B cell (primary cell): ENCODE results near the gene MYBPHL. TPM values are rescaled to one million over a fixed set of nuclear protein-coding genes. Genes with fewer than 3 reads are reported as not detected.

Experiments used
- ATAC-seq: fragments of 200-7000 bp; cut with Tn5 transposase; one replicate; pipeline ENCODE4 v1.10.0; 2021; ENCODE audit warnings: low read depth, mild to moderate bottlenecking, moderate number of reproducible peaks, moderate library complexity
- CTCF ChIA-PET: fragments of 350-600 bp; sonication (Branson Sonifier 250); formaldehyde crosslinking; loops from one replicate; lab custom pipeline; 2021; ENCODE audit warnings: antibody characterized with exemption, inconsistent platforms; lab: Charles Lee
- POLR2A ChIA-PET: fragments of 350-600 bp; sonication (Branson Sonifier 250); formaldehyde crosslinking; loops from one replicate; lab custom pipeline; 2021; ENCODE audit warnings: antibody characterized with exemption; lab: Charles Lee
- DNase-seq: peaks from one replicate; pipeline ENCODE4 v3.0.0; 2013
- H2AFZ ChIP-seq: 2 replicates; pipeline ENCODE4 v1.6.1; 2012; ENCODE audit warnings: mild to moderate bottlenecking, low read depth, low read length; ENCODE audit not compliant: insufficient read depth, poor library complexity, severe bottlenecking
- H3K27ac ChIP-seq, 2 donors: 1 replicate in 1 of 2; 2 replicates in 1 of 2; pipeline ENCODE4 v1.5.1; 2012 to 2013; ENCODE audit warnings: low read length in 2 of 2, mild to moderate bottlenecking in 2 of 2, moderate library complexity in 1 of 2
- H3K27me3 ChIP-seq, 4 experiments: fragments of 200-600 bp in 1 of 4; sonication (generic) in 1 of 4; replicated peaks in 1 of 4; 1 replicate in 2 of 4; 2 replicates in 2 of 4; pipeline versions ENCODE4 v1.6.1 to v1.7.0; 2013 to 2016; ENCODE audit warnings: low read length in 3 of 4, mild to moderate bottlenecking in 2 of 4, mixed read lengths in 1 of 4, moderate library complexity in 1 of 4; ENCODE audit not compliant: insufficient read depth in 4 of 4, control insufficient read depth in 3 of 4; ENCODE audit errors: control extremely low read depth in 1 of 4
- H3K36me3 ChIP-seq, 2 experiments: replicated peaks in 1 of 2; 1 replicate in 1 of 2; 2 replicates in 1 of 2; pipeline versions ENCODE4 v1.6.1 to v1.7.1; 2013; ENCODE audit warnings: low read length in 1 of 2; ENCODE audit not compliant: insufficient read depth in 2 of 2, control insufficient read depth in 1 of 2; ENCODE audit errors: control extremely low read depth in 1 of 2, extremely low read depth in 1 of 2
- H3K4me1 ChIP-seq, 2 donors: fragments of 200-600 bp in 1 of 2; sonication (generic) in 1 of 2; 1 replicate in 1 of 2; 2 replicates in 1 of 2; pipeline versions ENCODE4 v1.5.1 to v1.6.1; 2013 to 2017; ENCODE audit warnings: low read length in 2 of 2; ENCODE audit not compliant: control insufficient read depth in 2 of 2, insufficient read depth in 2 of 2
- H3K4me2 ChIP-seq: replicated peaks from 2 replicates; pipeline ENCODE3; 2012; ENCODE audit warnings: mild to moderate bottlenecking, low read depth, low read length; ENCODE audit not compliant: poor library complexity, severe bottlenecking
- H3K4me3 ChIP-seq, 5 experiments: fragments of 200-600 bp in 1 of 5; sonication (generic) in 1 of 5; 1 replicate in 3 of 5; 2 replicates in 2 of 5; pipeline versions ENCODE4 v1.5.1 to v1.7.0; 2011 to 2016; ENCODE audit warnings: low read length in 4 of 5, mild to moderate bottlenecking in 4 of 5, low read depth in 2 of 5, control low read depth in 1 of 5, moderate library complexity in 1 of 5; ENCODE audit not compliant: insufficient read depth in 1 of 5; ENCODE audit errors: control extremely low read depth in 1 of 5, extremely low read depth in 1 of 5
- H3K79me2 ChIP-seq: fragments of 200-600 bp; sonication (generic); one replicate; pipeline ENCODE4 v1.6.0; 2016; ENCODE audit warnings: low read length; ENCODE audit not compliant: control insufficient read depth, insufficient read depth
- H3K9ac ChIP-seq: fragments of 200-600 bp; sonication (generic); 2 replicates; pipeline ENCODE4 v1.6.1; 2017; ENCODE audit warnings: mild to moderate bottlenecking, low read length, moderate library complexity
- H3K9me3 ChIP-seq, 3 donors: one replicate each; pipeline versions ENCODE4 v1.6.1 to v1.7.1; 2013; ENCODE audit warnings: low read length in 2 of 3; ENCODE audit not compliant: control insufficient read depth in 2 of 3, insufficient read depth in 1 of 3; ENCODE audit errors: control extremely low read depth in 1 of 3
- H4K20me1 ChIP-seq: 2 replicates; pipeline ENCODE4 v1.6.0; 2012; ENCODE audit warnings: mild to moderate bottlenecking, low read length; ENCODE audit not compliant: insufficient read depth, control insufficient read depth, poor library complexity, severe bottlenecking
- H3K27ac Mint-ChIP-seq: one replicate; pipeline ENCODE4 v1.8.0; 2021; ENCODE audit warnings: mixed read lengths
- H3K27me3 Mint-ChIP-seq: one replicate; pipeline ENCODE4 v1.8.0; 2021; ENCODE audit warnings: mixed read lengths
- H3K4me1 Mint-ChIP-seq: one replicate; pipeline ENCODE4 v1.8.0; 2021; ENCODE audit warnings: mixed read lengths
- H3K4me3 Mint-ChIP-seq: one replicate; pipeline ENCODE4 v1.8.0; 2021; ENCODE audit warnings: mixed read lengths
- H3K9me3 Mint-ChIP-seq: one replicate; pipeline ENCODE4 v1.8.0; 2022; ENCODE audit warnings: mixed read lengths; ENCODE audit not compliant: insufficient read depth
- EZH2 ChIP-seq: IDR thresholded peaks from 2 replicates; pipeline ENCODE4 v1.6.1; 2012; ENCODE audit warnings: borderline replicate concordance, low read depth, mild to moderate bottlenecking, moderate library complexity, low read length; ENCODE audit not compliant: insufficient read depth, poor library complexity, severe bottlenecking
- WGBS: methylation state at CpG from one replicate; pipeline ENCODE4 v1.1.5; 2013; ENCODE audit warnings: missing lambda C conversion rate; ENCODE audit not compliant: insufficient coverage; 5-methylcytosine and 5-hydroxymethylcytosine counted together
- intact Hi-C: fragments of 100-400 bp; cut with micrococcal nuclease; formaldehyde crosslinking; loops from one replicate; pipeline ENCODE4 v1.10.0; 2022
- polyA plus RNA-seq: library from polyadenylated mRNA; depleted of rRNA; stranded (reverse); fragments of >200 nt; gene quantifications from 2 replicates; pipeline ENCODE4 v1.2.3, GENCODE V29; 2012
- total RNA-seq, 2 donors: library from RNA; stranded (reverse); fragments of 120-200 nt in 1 of 2; gene quantifications; 1 replicate in 1 of 2; 2 replicates in 1 of 2; pipeline versions ENCODE4 v1.2.3 to v1.2.4, GENCODE V29; 2013 to 2022
- TF ChIP-seq, protein P1 (sequence below): fragments of 200-600 bp; IDR thresholded peaks from one replicate; pipeline ENCODE4 v1.8.0; 2022; ENCODE audit warnings: antibody characterized with exemption, mild to moderate bottlenecking

The MYBPHL gene
- total and polyA plus RNA-seq, 2 donors (not counting 1 experiment from before 2014, with no cell fraction given) = not detected

DNA sequence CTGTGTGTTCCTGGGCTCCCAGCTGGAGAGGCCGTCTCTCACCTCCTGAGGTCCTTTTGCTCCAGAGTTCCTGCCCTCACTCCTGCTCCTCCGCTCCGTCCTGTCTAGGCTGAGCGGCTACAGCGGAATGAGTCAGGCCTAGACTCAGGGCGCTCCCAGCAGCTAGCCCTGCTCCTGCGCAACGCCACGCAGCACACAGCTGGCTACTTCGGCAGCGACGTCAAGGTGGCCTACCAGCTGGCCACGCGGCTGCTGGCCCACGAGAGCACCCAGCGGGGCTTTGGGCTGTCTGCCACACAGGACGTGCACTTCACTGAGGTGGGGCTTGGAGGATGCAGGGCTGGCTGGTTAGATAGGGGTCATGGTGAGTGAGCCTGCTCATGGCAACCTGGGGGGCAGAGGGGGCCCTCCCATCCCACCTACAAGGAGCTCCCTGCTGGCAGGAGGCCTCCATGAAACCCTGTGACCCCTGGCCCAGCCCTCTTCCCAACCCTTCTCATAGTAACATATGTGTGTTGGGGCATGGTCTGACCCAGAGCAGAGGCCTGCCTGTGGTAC lies 39.0 kb downstream of the MYBPHL start:
- Histone ChIP-seq H2AFZ (no peak overlapping the region), H3K4me3 (no peak overlapping the region), H3K9me3 (no peaks in the 10 kb centered on the region), H3K27ac (no peak overlapping the region), H3K36me3 (no peaks in the 10 kb centered on the region), H4K20me1 (no peaks in the 10 kb centered on the region), H3K4me1 (peaks cover 0 to 3% of the 10 kb centered on the region in 2 donors), H3K9ac (no peak overlapping the region), H3K27me3 (peaks cover 0 to 1% (median 0%) of the 10 kb centered on the region in 4 experiments), H3K79me2 (no peaks in the 10 kb centered on the region), H3K4me2 (no peak overlapping the region)
- ATAC-seq = no peak
- Mint-ChIP-seq H3K27ac (no peak overlapping the region), H3K4me3 (no peak overlapping the region), H3K27me3 (peaks cover 4% of the 10 kb centered on the region), H3K4me1 (peaks cover 4% of the 10 kb centered on the region), H3K9me3 (no peaks in the 10 kb centered on the region)
- ChIA-PET POLR2A (no interaction called here), CTCF (interaction anchor here (1.2 to 2.6 kb wide), 3 partner anchors 9 to 262 kb away, joined by 3 to 9 read pairs (median 3); partner anchors contain the start of gene SORT1)
- intact Hi-C loops = no loop called here
- TF ChIP-seq, protein P1, sequence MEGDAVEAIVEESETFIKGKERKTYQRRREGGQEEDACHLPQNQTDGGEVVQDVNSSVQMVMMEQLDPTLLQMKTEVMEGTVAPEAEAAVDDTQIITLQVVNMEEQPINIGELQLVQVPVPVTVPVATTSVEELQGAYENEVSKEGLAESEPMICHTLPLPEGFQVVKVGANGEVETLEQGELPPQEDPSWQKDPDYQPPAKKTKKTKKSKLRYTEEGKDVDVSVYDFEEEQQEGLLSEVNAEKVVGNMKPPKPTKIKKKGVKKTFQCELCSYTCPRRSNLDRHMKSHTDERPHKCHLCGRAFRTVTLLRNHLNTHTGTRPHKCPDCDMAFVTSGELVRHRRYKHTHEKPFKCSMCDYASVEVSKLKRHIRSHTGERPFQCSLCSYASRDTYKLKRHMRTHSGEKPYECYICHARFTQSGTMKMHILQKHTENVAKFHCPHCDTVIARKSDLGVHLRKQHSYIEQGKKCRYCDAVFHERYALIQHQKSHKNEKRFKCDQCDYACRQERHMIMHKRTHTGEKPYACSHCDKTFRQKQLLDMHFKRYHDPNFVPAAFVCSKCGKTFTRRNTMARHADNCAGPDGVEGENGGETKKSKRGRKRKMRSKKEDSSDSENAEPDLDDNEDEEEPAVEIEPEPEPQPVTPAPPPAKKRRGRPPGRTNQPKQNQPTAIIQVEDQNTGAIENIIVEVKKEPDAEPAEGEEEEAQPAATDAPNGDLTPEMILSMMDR = no peak
- no peak for TF ChIP-seq EZH2
- no peak for DNase-seq
- WGBS = 97% methylated on average over 17 of the region's 17 CpGs

DNA sequence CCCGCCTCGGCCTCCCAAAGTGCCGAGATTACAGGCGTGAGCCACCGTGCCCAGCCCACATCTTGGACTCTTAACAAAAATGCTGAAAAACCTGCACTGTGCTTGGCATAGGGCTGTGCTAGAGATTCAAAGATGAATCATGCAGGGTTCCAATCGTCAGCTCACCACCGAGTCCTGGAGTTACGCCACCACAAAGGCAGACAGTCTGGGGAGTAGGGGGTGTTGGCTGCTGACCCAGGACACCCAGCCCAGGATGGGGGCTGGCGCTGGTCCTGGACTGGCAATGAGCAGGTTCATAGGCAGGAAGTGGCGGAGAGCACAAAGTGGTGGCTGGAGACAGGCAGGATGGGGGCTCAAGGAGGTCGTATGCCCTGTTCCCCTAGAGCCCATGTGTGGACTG lies 39.8 kb downstream of the MYBPHL start:
- Histone ChIP-seq H3K9ac (no peak overlapping the region), H3K9me3 (no peaks in the 10 kb centered on the region), H3K4me1 (peaks cover 0 to 3% of the 10 kb centered on the region in 2 donors), H3K27ac (no peak overlapping the region), H4K20me1 (no peaks in the 10 kb centered on the region), H3K36me3 (no peaks in the 10 kb centered on the region), H3K4me3 (no peak overlapping the region), H3K79me2 (no peaks in the 10 kb centered on the region), H3K4me2 (no peak overlapping the region), H2AFZ (no peak overlapping the region), H3K27me3 (peaks cover 0 to 4% (median 0%) of the 10 kb centered on the region in 4 experiments)
- no peak for TF ChIP-seq EZH2
- TF ChIP-seq, protein P1 = no peak
- ChIA-PET POLR2A (no interaction called here), CTCF (interaction anchor here (0.7 to 8.1 kb wide), 3 partner anchors 10 to 558 kb away, joined by 3 to 73 read pairs (median 3); no protein-coding TSS in a partner anchor)
- intact Hi-C loops = no loop called here
- Mint-ChIP-seq H3K4me1 (peaks cover 4% of the 10 kb centered on the region), H3K9me3 (no peaks in the 10 kb centered on the region), H3K27me3 (peaks cover 4% of the 10 kb centered on the region), H3K4me3 (no peak overlapping the region), H3K27ac (no peak overlapping the region)
- 88% methylated on average over 11 of the region's 11 CpGs for WGBS
- DNase-seq (no peak), ATAC-seq (no peak)
